Urothelium cell line (cell line): Measurements from ENCODE around the gene PTAFR.
A peak's percentile ranks its signal among the peaks of the same experiment; 100 is the strongest.
"Not testable (repeated sequence)": the region's sequence is repeated elsewhere in the genome, so short reads cannot be mapped to it uniquely, and the experiment has no call there.

Source experiments
- DNase-seq: peaks from one replicate; pipeline ENCODE4 v3.0.0; 2011; ENCODE audit warnings: low spot score, mixed read lengths
- FAIRE-seq: peaks from 2 replicates; lab custom pipeline; 2011; peaks lifted over from hg19 to GRCh38; lab: Jason Lieb, UNC

The PTAFR gene

DNA sequence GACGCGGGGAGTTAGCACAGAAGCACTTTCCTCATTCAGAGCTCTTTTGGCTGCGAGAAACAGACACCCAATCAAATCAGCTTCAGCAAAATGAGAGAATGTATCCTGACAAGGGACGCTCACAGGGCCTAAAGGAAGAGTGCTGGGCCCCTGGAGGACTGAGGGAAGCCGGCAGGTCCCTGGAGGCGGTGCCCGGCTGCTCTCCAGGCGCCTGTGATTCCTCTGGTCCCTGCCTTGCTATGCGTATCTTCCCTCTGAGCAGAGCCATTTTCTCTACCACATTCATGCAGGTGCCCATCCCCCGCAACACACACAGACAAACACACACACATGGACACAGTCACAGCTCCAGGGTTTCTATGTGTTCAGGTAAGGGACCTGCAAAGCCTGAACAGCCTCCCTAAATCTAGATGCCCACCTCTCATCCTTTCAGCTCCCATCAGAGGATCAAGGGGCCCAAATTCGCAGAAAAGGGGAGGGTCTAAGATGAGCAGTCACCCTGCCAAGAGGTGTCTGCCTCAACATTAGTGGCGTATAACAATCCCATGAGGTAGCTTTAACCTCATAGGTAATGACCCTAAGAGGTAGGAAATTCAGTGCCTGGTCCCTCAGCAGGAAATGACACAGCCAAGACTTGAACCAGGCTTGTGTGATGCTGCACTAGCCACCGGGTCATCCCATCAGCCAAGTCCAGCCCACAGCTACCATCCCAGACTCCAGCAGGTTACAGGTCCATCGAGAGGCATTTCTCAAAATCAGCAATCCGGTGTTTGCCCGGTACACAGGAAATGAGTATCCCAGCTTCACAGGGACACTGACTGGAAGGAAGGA, 29.0 kb downstream of the PTAFR start:
- no peak for FAIRE-seq
- no peak for DNase-seq

DNA sequence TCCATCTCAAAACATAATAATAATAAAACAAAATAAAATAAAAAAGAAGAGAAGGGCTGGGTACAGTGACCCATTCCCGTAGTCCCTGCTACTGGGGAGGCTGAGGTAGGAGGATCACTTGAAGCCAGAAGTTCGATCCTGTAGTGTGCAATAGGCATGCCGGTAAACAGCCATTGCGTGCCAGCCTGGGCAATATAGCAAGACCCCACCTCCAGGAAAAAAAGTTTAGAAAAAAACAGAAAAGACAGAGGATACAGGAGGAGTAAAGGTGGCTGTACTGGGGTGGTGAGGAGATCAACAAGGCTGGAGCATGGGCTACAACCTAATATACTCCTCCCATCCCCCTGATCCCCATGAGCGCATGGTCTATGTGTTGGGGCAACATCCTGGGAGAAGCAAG, 30.8 kb downstream of the PTAFR start:
- FAIRE-seq (no peak), DNase-seq (no peak)

DNA sequence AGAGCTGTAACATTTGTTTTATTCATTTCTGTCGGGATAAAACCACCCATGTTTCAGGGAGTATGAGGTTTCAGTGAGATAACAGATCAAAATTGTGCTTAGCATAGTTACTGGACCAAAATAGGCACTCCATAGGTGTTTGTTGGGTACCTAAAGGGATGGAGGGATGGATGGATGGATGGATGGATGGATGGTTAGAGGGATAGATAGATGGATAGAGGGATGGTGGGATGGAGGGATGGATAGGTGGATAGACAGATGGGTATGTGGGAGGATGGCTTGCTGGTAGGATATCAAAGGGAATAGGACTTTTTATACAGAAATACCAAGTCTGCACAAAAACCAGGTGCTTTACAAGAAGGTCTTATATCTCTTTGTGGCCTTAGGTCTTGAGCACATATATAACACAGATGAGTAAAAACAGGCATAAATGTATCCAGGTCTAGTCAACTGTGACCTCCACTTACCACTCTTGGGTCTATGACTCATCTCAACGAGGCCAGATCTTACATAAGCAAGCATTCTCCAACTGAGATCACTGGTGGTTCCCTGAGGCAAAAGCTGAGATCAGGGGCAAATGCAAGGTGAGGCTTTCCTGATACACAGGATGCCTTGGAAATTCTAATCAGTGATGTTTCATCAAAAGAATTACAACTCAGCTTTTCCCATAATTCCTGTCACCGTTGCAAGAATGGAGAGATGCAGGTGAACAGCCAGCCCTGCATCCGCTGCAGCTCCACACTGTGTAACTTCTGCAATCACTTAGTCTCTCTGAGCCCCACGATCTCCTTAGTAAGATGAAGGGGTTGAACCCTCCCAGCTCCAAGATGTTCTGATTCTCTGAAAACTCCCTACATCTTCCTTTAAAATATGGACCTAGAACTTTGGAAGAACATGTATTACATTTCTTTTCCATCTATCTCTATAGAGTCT, 32.0 kb downstream of the PTAFR start:
- FAIRE-seq (no peak), DNase-seq (peak; percentile 50)

DNA sequence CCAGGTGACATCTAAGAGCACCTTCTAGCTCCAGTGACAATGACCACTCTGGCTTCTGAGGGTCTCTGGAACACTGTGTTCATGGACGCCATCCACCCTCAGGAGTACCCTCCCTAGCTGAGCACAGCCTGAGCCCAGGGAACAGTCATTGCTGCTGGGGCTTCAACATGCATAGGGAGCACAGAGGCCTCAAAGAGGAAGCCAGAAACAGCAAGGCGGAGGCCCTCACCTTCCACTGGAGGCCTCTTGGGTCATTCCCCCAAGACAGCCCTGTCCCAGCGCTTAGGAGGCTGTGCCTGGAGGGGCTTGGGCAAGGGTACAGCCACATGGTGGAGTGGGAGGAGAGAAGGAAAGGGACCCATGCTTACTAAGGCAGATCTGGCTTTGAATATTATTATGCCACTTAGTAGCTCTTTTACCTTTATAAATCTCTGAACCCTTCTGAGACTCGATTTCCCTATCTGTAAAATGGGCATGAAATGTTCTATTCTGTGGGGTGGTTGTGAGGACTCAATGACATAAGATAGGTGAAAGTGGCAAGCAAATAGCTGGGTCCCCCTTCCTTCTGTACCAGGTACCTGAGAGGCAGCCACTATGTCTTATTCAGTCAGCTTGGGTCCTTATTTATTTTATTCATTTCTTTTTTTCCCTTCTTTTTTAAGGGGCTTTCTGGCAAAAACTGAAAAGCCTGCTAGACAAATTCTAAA, 32.8 kb downstream of the PTAFR start:
- FAIRE-seq, result no peak
- no peak for DNase-seq

DNA sequence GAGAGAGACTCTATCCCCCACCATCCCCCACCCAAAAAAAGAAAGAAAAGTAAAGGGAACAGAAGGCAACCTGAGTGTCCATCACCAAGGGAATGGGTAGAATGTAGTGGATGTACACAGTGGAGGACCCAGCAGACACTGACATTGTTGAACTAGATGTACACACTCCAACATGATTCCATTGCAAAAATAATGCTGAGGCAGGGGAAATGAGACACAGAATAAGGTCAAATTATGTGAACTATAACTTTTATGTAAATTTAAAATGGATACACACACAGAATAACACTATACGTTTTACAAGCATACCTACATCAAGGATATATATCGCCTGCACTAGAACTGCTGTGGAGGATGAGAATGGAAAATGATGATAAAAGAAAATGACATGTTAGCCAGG, 34.8 kb downstream of the PTAFR start:
- FAIRE-seq (no peak), DNase-seq (no peak)

DNA sequence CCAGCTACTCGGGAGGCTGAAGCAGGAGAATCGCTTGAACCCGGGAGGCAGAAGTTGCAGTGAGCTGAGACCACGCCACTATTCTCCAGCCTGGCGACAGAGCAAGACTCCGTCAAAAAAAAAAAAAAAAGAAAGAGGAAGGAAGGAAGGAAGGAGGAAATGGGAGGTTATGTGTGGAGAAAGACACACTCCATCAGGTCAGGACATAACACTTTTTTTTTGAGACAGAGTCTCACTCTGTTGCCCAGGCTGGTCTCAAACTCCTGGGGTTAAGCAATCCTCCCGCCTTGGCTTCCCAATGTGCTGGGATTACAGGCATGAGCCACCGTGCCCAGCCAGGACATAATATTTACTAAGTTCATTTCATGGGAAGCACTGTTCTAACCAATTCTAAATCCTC, 36.6 kb downstream of the PTAFR start:
- not testable (repeated sequence) for DNase-seq, FAIRE-seq

DNA sequence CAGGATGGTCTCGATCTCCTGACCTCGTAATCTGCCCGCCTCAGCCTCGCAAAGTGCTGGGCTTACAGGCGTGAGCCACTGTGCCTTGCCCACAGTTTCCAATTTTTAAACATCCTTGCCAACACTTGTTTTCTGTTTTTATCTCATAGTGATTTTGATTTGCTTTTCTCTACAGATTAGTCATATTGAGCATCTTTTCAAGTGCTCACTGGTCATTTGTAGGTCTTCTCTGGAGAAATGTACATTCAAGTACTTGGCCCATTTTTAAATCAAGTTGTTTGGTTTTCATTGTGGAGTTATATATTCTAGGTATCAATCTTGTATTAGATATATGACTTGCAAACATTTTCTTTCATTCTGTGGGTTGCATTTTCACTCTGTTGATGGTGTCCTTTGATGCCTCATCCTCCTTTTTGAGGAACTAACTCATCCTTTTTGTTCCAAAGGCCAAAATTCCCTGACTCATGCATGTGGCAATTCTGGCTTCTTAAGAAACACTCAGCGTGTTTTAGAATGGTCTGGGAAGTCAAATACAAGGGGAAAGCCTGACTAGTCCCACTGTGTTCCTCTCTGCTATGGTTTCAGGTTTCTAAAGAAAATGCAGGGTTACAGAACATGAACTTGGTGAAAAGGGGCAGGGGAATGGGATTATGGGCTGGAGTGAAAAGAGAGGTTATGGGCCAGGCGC, 37.3 kb downstream of the PTAFR start:
- DNase-seq (no peak), FAIRE-seq (no peak)

DNA sequence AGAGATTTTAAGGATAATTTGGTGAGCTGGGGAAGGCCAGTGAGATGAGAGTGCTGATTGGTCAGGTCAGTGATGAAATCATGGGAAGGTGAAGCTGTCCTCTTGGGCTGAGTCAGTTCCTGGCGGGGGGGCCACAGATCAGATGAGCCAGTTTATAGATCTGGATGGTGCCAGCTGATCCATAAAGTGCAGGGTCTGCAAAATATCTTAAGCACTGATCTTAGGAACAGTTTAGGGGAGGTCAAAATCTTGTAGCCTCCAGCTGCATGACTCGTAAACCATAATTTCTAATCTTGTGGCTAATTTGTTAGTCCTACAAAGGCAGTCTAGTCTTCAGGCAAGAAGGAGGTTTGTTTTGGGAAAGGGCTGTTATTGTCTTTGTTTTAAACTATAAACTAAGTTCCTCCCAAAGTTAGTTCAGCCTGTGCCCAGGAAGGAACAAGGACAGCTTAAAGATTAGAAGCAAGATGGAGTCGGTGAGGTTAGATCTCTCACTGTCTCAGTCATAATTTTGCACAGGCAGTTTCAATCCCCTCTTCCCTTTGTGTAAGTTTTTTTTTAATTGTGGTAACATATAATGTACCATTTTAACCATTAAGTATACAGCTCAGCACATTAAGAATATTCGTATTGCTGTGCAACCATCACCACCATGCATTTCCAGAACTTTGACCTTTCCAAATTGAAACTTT, 39.4 kb downstream of the PTAFR start:
- no peak for DNase-seq
- no peak for FAIRE-seq

DNA sequence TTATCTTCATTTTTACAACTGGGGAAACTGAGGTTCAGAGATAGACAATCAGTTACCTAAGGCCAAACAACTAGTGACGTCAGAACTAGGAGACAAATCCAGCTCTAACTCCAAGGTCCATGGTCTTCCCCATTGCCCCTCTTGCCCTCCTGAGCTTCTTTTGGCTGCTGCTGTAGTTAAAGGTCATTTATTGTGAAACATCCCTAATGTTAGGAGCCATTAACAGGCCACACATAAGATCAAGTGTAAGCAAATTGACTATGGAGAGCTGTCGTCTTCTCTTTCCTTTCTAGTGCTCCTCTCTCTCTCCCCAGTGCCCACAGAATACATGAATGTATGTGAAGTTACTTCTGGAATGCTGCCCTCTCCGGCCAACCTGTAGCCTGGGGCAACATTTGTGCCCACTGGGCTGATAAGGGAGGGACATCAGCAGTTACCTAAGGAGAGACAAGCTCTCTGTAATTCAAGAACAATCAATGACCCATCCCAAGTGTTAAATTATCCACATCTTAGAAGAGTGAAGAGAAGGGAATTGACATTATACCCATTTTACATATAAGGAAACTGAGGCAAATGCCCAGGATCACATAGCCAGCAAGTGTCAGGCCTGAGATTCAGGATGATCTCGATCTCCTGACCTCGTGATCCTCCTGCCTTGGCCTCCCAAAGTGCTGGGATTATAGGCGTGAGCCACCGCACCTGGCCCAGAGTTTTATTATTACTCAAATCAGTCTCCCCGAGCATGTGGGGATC, 40.1 kb downstream of the PTAFR start:
- DNase-seq (no peak), FAIRE-seq (no peak)

DNA sequence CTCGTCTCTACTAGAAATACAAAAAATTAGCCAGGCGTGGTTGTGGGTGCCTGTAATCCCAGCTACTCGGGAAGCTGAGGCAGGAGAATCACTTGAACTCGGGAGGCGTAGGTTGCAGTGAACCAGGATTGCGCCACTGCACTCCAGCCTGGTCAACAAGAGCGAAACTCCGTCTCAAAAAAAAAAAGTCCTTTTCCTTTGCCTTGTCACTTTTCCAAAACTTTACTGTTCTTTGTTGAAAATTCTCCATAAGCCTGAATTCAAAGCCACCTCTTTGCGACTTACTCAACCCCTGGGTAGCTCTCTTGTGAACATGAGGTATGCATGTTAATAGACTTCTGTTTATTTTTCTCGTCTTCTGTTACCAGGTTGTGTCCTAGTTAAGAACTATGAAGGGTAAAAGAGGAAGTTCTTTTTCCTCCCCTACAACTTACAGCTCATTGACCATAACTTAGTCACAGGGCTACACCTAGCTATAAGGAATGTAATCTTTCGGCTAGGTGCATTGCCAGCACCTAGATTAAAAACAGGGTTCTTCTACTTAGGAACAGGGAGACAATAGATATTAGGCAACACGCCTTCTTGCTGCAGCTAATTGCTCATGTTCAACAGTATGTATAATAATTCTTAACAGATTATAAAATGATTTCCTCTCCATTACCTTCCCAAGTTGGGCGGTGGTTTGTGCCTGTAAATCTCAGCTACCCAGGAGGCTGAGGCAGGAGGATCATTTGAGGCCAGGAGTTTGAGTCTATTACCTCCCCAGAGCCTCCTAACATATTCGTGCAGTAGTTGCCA, 40.9 kb downstream of the PTAFR start:
- no peak for DNase-seq
- FAIRE-seq, result no peak

DNA sequence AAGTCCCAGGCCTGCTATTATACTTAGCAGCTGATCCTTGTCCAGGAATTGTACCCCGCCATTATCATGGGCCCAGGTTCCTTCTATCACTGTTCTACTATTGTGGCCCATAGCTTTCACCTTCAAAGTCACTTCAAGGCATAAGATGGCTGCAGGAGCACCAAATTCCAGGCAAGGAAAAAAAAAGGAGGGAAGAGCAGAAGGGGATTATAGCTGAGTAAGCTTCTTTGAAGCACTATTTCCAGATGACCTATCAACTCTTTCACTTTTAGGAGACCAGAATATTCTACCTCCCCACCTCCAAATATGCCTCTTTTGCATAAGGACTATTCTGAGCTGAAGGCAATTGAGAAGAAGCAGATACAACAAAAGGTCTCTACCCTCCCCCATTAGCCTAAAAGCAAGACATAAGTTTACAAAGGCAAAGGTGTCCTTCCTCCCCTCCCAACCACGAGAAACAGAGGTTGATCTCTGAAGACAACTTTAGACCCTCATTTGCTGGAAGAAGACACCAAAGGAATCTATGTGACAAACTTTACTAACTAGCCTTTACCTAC, 41.8 kb downstream of the PTAFR start:
- FAIRE-seq (no peak), DNase-seq (no peak)

DNA sequence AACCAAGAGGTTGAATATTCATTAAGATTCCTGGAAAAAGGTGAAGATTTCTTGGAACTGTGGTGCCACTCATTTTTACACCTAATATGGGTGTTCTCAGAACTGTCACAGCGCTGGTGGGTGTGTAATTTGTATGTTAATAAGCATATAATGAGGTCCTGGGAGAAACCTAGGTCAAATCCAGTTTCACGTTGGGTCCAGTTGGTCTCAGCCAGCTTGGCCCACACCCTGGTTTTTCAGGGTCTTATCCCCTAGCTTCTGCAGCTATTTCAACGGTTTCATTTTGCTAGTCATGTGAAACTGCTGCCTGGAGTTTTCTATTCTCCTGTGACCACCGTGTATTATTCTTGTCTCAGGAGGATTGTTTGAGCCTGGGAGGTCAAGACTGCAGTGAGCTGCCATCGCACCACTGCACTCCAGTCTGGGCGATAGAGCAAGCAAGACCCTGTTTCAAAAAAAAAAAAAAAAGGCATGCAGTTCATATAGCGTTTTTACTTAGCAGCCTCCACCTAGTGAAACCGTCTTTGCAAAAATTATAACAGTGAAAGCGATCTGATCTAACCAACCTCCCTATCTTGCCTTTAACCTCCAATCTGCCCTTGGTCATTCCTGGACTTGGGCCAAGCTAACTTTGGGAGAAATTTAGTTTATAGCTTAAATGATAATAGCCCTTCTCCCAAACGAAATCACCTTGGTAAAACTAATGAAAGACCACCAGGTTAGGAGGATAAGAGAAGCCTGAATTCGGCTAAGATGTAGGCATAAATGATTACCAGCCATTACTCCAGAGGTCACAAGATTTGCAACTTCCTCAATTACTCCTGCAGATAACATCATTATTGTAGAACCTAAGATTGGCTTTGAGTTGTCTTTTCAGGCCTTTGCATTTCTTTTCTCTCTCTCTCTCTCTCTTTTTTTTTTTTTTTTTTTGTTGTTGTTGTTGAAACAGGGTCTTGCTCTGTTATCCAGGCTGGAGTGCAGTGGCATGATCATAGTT, 44.0 kb downstream of the PTAFR start:
- DNase-seq (no peak), FAIRE-seq (no peak)

DNA sequence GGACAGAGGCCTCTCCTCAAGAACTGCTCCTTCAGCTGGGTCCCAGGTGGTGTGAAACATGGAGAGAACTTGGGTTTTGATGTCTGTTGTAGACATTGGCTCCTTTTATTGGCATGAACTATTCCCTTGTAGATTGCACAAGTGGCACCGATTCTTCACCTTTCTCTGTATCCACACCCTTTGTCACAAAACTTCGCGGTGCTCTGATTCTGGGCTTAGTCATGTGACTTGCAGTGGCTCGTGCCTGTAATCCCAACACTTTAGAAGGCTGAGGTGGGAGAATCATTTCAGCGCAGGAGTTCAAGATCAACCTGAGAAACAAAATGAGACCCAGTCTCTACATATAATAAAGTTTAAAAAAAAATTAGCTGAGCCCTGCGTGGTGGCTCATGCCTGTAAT, 45.6 kb downstream of the PTAFR start:
- no peak for FAIRE-seq
- DNase-seq, result no peak

DNA sequence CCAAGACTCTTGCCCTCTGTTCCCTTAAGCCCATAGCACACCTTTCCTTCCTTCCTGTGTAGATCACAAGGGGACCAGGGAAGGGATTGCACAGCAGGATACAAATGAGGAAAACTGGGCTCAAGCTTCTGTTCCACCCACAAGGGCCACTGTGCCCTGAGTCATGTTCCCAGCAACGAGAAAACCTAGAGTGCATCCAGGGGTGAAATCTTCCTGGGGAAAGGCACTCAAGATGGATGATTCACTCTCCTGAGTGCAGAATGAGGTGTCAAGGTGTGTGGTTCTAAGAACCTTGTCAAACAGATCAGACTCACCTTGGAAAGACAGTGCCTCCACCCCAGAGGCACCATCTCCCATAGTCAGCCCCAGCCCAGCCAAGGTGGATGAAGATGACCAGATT, 47.3 kb downstream of the PTAFR start:
- FAIRE-seq (peak; percentile 40), DNase-seq (peak; percentile 45)

DNA sequence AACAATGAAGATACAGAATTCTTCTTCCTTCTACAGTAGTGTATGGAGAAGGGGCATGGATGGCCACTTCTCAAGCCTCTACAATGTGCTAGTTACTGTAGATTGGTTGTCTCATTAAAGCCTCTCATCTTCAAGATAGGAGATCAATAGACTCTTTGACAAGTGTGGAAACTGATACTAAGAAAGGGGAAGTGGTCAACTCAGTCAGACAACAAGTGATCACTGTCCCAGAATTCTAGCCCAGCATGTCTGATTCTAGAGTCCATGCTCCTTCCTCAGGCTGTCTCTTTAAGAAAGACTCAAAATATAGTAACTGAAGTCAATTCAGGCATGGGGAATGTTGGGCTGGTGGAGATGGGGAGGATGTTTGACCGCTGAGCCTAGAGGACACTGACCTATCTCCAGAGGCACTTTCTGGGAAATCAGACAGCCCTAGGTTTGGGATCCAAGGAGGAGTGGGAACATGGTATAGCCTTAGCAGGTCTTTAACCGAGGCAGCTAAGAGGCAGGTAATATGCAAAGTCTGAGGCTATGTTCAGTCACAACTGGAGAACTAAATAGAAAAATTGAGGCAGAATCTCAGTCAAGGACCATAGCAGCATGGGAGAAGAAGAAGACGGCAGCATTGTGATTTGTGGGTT, 48.8 kb downstream of the PTAFR start:
- DNase-seq (no peak), FAIRE-seq (no peak)

DNA sequence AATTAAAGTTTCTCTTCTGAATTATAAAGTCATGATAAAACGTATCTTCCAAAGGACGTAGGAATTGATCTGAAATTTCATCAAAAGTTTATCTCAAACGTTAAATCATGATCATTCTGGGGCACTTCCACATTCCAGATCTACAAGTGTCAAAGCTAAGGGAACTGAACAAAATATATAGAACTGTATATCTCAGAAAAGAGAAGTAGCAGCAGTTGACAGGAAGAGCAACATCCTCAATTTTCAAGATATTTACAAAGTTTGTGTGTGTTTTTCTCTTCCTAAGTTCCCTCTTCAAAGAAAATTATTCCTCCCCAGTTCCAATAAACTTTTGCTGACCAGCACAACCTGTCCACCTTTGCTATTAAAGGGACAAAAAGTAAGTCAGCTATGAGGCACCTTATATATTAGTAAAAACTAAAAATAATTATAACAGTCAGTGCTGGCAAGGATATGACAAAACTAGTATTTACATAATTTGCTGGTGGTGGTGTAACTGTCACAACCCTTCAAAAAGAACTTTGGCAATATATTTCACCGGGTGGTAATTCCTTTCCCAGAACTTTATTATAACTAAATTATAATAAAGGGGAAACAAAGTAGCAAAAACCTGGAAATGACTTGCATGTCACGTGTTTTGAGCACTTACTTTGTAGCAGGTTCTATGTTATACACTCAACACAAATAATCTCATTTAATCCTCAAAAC, 49.6 kb downstream of the PTAFR start:
- DNase-seq (no peak), FAIRE-seq (no peak)
